Adrenal gland (tissue), 5 donors: ENCODE results near the gene TMEM132A.

Experiments
- POLR2A ChIP-seq, 2 donors: fragments of 450-650 bp; IDR thresholded peaks; one replicate each; pipeline ENCODE4 v1.6.1; 2017; ENCODE audit warnings: antibody characterized with exemption in 2 of 2, mild to moderate bottlenecking in 2 of 2, moderate library complexity in 1 of 2
- TF ChIP-seq, protein P1 (sequence below), 6 experiments: fragments of 450-650 bp in 4 of 6; fragments of 200-600 bp in 2 of 6; sonication (generic) in 1 of 6; IDR thresholded peaks; 1 replicate in 5 of 6; 2 replicates in 1 of 6; pipeline versions ENCODE4 v1.5.1 to v1.8.0; 2016 to 2021; ENCODE audit warnings: antibody characterized with exemption in 6 of 6, mild to moderate bottlenecking in 2 of 6, moderate library complexity in 1 of 6
- donor health status: DM: no; HTN: no; CAD: no.

DNA sequence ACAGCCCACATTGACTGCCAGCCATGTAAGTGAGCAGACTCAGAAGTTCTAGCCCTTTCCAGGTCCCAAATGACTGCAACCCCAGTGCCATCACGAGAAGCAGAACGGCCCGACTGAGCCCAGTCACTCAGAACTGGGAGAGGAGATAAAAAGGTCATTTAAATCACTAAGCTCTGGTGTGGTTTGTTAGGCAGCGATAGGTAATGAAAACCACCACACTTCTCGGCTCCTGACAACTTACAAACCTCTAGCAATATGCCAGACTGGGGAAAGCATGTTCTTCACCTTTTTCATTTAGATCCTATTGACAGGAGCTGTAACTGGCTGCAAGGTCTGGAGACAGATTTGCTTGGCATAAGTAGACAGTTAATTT is 21.0 kb downstream of the TMEM132A start:
- TF ChIP-seq POLR2A (IDR thresholded peaks at IDR 0.05) = no peak
- TF ChIP-seq, protein P1, sequence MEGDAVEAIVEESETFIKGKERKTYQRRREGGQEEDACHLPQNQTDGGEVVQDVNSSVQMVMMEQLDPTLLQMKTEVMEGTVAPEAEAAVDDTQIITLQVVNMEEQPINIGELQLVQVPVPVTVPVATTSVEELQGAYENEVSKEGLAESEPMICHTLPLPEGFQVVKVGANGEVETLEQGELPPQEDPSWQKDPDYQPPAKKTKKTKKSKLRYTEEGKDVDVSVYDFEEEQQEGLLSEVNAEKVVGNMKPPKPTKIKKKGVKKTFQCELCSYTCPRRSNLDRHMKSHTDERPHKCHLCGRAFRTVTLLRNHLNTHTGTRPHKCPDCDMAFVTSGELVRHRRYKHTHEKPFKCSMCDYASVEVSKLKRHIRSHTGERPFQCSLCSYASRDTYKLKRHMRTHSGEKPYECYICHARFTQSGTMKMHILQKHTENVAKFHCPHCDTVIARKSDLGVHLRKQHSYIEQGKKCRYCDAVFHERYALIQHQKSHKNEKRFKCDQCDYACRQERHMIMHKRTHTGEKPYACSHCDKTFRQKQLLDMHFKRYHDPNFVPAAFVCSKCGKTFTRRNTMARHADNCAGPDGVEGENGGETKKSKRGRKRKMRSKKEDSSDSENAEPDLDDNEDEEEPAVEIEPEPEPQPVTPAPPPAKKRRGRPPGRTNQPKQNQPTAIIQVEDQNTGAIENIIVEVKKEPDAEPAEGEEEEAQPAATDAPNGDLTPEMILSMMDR (IDR thresholded peaks at IDR 0.05) = no peak
